ENCODE data around the gene NCK2. TPM values are rescaled to one million over a fixed set of nuclear protein-coding genes. Genes with fewer than 3 reads are reported as not detected.

NCK2 gene
- total RNA-seq, 4 donors from 2014 or later = 32.6 to 43.7 (median 38.7) TPM

DNA sequence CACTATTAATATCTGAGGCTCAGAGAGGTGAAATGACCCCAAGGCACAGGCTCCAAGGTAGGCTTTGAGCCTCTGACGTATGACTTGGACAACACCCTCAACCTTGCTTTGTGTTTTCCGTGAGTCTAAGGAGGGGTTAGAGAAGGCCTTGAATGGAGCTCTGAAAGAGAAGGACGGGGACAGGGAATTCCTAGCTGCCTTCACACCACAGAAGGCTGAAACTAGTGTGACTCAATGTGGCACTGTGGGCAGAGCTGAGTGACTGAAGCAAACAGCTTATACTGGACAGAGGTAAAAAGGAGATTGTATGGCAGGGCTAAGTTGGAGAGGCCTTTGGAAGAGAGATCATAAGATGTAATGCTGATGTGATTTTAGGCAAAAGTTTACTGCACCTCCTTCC, 3.5 kb upstream of the NCK2 start:
- TF ChIP-seq, protein P1, sequence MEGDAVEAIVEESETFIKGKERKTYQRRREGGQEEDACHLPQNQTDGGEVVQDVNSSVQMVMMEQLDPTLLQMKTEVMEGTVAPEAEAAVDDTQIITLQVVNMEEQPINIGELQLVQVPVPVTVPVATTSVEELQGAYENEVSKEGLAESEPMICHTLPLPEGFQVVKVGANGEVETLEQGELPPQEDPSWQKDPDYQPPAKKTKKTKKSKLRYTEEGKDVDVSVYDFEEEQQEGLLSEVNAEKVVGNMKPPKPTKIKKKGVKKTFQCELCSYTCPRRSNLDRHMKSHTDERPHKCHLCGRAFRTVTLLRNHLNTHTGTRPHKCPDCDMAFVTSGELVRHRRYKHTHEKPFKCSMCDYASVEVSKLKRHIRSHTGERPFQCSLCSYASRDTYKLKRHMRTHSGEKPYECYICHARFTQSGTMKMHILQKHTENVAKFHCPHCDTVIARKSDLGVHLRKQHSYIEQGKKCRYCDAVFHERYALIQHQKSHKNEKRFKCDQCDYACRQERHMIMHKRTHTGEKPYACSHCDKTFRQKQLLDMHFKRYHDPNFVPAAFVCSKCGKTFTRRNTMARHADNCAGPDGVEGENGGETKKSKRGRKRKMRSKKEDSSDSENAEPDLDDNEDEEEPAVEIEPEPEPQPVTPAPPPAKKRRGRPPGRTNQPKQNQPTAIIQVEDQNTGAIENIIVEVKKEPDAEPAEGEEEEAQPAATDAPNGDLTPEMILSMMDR (IDR thresholded peaks at IDR 0.05) = no peak
- ATAC-seq (ENCODE audit: low FRiP score) (no peak), DNase-seq (ENCODE audit: low spot score) (no peak)

DNA sequence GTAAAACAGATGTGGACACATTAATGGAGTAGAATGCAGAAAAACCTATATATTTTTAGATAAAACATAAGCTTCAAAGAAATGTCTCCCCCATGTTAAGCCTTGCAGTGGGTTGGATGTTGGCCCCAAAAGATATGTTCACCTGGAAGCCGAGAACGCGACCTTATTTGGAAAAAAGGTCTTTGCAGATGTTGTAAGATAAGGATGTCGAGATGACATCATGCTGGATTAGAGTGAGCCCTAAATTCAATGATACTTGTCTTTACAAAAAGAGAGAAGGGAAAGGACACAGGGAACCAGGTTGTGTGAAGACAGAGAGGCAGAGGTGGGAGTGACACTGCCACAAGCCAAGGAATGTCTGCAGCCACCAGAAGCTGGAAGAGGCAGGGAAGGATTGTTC, 3.1 kb upstream of the NCK2 start:
- ATAC-seq (ENCODE audit: low FRiP score) (no peak), DNase-seq (ENCODE audit: low spot score) (no peak)
- TF ChIP-seq, protein P1 (IDR thresholded peaks at IDR 0.05) = no peak

DNA sequence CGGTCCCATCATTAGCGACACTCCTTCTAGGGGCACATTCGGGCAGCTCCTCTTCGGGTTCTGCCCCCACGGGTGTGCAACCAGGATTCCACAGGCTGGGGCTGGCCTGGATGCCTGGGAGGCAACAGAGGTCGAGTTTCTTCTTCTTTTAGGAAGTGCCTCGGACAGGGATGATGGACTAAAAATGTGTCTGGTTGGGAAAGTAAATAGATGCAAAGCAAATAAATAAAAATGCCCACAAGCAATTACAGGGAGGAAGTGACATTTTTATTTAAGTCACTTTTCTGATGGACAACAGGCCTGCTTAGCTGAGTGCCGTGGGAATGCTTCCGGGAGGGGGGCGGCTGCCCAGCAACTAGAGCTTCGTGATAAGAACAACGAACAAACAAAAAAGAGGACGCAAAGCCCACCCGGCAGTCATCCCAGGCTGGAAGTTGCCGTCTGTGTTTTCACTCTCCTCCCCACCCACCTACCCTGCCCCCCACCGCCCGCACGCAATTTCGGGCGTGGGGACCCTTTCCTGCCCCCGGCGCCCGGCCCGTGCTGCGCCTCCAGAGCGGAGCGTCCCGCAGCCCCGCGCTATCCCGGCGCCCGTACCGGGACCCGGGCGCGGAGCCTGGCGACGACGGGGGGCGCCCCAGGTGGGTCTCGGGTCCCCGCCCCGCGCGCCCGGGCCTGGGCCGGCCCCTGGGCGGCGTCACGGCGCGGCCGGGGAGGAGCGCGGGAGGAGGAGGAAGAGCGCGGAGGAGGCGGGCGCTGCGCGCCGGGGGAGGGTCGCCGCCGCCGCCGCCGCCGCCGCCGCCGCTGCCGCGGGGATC, 412 bp upstream of the NCK2 start:
- DNase-seq (ENCODE audit: low spot score) (no peak), ATAC-seq (ENCODE audit: low FRiP score) (peak; percentile 91)
- TF ChIP-seq, protein P1 (IDR thresholded peaks at IDR 0.05) = no peak

DNA sequence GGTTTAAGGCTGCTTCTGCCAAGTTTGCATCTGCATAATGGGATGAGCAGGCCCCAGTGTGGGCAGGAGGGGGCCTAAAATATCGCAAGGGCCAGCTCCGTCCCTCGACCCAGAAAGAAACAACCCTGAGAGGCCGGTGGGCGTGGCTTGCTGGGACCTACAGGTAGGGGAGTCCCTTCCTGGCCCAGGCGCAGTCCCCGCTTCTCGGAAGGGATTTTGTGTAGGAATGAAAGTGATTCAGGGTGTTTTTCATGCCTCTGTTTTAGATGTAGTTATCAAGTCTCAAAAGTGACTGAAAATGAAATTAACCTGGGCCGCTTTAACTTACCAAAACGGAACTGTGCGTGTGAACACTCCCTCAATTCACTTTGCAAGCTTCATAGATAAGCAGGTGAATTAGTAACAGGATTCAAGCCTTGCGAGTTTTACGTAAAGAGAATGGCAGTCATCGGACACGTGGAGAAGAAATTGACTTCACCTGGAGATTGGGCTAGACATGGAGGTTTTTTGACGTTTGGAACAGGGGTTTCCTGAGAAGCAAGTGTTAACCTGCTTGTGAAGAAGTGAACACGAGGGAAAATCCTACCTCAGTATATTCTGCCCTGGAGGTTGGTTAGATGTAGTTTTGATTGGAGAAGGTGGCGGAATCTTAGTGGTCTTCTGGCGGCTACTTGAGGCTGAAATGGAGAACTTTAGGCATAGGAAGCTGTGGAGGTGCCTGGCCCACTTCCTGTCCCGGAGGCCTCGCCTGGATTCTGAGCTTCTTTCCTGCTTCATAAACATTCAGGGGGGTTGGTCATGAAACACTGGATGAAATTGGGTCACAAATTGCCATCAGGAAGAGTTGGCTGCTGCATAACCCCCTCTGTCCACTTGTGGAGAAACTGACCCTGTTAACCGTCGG, 1.7 kb downstream of the NCK2 start:
- peak; percentile 74 for DNase-seq (ENCODE audit: low spot score)
- ATAC-seq (ENCODE audit: low FRiP score) = no peak
- TF ChIP-seq, protein P1 (IDR thresholded peaks at IDR 0.05) = no peak

DNA sequence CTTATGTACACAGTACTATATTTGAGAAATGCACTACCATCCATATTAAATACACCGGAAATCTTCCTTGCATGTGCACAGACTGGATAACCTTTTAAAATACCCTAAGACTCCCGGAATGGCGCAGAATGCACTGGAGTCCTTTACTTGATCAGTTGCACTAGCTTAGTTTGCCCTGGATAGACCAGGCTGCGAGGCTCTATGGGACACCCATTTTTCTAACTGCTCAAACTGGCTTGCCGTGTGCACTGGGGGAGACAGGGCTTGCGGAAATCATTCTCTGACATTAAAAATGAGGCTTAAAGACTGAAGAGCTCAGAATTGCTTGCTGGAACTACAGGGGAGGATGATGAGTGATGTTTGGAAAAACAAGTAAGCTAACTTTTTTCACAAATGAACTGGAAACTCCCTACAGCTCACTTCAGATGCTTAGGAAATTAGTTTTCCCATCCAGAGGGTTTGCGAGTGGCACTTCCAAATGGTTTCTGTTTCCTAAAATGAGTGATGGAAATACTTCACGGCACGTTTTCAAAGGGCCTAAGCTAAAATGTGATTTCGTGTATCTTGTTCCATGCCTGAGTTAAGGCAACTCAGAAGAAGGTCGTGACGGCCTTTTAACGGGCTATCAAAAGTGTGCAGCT, 2.7 kb downstream of the NCK2 start:
- DNase-seq (ENCODE audit: low spot score) = no peak
- TF ChIP-seq, protein P1 (IDR thresholded peaks at IDR 0.05) = no peak
- no peak for ATAC-seq (ENCODE audit: low FRiP score)

DNA sequence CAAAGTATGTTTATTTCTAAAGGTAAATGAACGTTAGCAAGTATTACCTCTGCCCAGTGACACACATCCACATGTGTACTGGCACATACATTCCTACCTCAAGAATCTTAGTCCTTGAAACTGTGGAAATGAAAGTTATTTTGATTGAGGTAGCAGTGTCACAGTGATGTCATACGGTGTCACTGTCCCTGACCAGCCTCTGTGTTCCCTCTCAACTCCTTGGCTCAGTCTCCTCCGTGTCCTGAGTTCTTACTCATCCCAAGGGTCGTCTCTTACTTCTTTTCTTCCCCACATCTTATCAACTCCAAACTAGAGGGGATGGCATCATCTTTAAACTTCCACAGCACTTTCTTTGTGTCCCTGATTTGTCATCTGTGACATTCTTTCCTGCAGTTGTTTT, 3.3 kb downstream of the NCK2 start:
- no peak for ATAC-seq (ENCODE audit: low FRiP score)
- TF ChIP-seq, protein P1 (IDR thresholded peaks at IDR 0.05) = no peak
- DNase-seq (ENCODE audit: low spot score) = no peak
